Right atrium auricular region (tissue), 2 donors: ENCODE data around the gene FLG2. TPM values are rescaled to one million over a fixed set of nuclear protein-coding genes. Genes with fewer than 3 reads are reported as not detected.

Source experiments
- DNase-seq: peaks from one replicate; pipeline ENCODE4 v3.0.0-alpha.2; 2019; ENCODE audit warnings: low spot score
- H3K27ac ChIP-seq, 2 donors: fragments of 200-600 bp; sonication (generic); 1 replicate in 1 of 2; 2 replicates in 1 of 2; pipeline ENCODE4 v1.5.1; 2016 to 2019
- H3K27me3 ChIP-seq, 2 donors: fragments of 200-600 bp; sonication (generic); one replicate each; pipeline versions ENCODE4 v1.5.1 to v1.6.0; 2017 to 2019
- H3K36me3 ChIP-seq: fragments of 200-600 bp; sonication (generic); one replicate; pipeline ENCODE4 v1.5.1; 2016
- H3K4me1 ChIP-seq, 2 donors: fragments of 200-600 bp; sonication (generic); one replicate each; pipeline versions ENCODE4 v1.5.1 to v1.6.0; 2017 to 2019
- H3K4me3 ChIP-seq, 2 donors: fragments of 200-600 bp; sonication (generic); 1 replicate in 1 of 2; 2 replicates in 1 of 2; pipeline ENCODE4 v1.5.1; 2017 to 2019; ENCODE audit warnings: mild to moderate bottlenecking in 1 of 2, moderate library complexity in 1 of 2
- H3K9me3 ChIP-seq, 2 donors: fragments of 200-600 bp; sonication (generic); one replicate each; pipeline ENCODE4 v1.5.1; 2019
- total RNA-seq, 2 donors: library from RNA; depleted of rRNA; stranded (reverse); fragments of >200 nt; gene quantifications; one replicate each; pipeline ENCODE4 v1.1.0, GENCODE V29; 2016
- TF ChIP-seq, protein P1 (sequence below), 2 donors: fragments of 200-600 bp; sonication (generic); IDR thresholded peaks; one replicate each; pipeline ENCODE4 v1.5.1; 2019; ENCODE audit warnings: antibody characterized with exemption in 2 of 2

FLG2 gene
- total RNA-seq, 2 donors from 2014 or later: not detected

DNA sequence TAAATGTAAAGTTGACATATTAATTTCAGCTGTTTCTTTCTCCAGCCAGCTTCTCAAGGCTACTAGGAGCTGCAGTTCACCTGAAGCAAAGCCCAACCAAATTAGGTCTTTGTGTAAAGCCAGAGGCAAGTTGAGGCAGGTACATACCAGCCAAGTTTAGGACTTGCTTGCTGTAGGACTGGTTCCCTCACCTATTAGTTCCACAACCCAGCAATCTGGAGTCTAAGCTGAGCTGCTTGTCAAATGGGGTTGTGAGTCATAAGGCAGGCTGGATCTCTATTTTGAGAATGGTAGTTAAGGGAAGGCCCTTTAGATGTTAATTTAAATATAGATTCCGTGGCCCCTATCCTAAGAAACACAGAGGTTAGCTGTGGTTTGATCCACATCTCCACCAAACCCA, 7.6 kb upstream of the FLG2 start:
- no peak for DNase-seq
- Histone ChIP-seq H3K4me1 (no peaks in the 10 kb centered on the region), H3K36me3 (no peaks in the 10 kb centered on the region), H3K27me3 (no peaks in the 10 kb centered on the region), H3K9me3 (peaks cover 0 to 9% of the 10 kb centered on the region in 2 donors), H3K4me3 (no peak overlapping the region), H3K27ac (no peak overlapping the region)
- TF ChIP-seq, protein P1, sequence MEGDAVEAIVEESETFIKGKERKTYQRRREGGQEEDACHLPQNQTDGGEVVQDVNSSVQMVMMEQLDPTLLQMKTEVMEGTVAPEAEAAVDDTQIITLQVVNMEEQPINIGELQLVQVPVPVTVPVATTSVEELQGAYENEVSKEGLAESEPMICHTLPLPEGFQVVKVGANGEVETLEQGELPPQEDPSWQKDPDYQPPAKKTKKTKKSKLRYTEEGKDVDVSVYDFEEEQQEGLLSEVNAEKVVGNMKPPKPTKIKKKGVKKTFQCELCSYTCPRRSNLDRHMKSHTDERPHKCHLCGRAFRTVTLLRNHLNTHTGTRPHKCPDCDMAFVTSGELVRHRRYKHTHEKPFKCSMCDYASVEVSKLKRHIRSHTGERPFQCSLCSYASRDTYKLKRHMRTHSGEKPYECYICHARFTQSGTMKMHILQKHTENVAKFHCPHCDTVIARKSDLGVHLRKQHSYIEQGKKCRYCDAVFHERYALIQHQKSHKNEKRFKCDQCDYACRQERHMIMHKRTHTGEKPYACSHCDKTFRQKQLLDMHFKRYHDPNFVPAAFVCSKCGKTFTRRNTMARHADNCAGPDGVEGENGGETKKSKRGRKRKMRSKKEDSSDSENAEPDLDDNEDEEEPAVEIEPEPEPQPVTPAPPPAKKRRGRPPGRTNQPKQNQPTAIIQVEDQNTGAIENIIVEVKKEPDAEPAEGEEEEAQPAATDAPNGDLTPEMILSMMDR (IDR thresholded peaks at IDR 0.05): no peak

DNA sequence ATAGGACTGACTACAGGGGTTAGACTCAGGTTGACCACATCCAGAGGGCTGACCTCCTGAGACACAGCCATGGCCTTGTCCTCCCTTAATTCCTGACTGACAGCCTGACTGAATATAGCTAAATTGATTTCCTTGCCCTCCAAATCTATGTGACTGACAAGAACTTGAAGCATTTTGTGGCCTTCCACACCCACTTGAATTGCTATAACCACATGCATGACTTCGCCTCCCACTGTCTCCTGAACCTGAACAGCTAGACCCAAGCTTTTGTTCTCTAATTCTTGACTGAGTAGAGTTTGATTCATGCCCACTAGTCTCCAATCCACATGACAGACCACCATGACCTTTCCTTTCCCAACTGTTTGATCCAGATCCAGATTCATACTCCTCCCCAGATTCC, 3.1 kb downstream of the FLG2 start:
- Histone ChIP-seq H3K4me3 (no peak overlapping the region), H3K27me3 (no peaks in the 10 kb centered on the region)

DNA sequence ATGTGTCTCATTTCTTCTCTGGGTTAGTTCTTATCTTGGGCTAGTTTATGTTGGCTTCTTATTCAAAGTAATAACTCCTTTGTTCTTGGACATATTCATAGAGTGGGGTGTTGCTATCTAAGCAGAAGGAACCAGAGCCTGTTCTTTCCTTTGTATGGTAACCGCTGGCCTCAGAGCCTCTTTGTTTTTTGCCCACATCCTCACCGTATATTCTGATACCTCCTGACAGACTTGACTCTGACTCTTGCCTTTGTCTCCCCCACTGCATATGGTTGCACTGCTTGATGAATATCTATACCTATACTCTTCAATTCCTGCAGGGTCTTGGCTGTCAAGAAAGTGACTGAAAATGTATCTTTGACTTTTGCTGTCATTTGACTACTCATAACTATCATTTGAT, 10.2 kb downstream of the FLG2 start:
- no peaks in the 10 kb centered on the region for H3K9me3 ChIP-seq
- H3K36me3 ChIP-seq: no peaks in the 10 kb centered on the region
- TF ChIP-seq, protein P1 (IDR thresholded peaks at IDR 0.05): no peak
- H3K4me1 ChIP-seq: no peaks in the 10 kb centered on the region
- H3K4me3 ChIP-seq: no peak overlapping the region
- no peak overlapping the region for H3K27ac ChIP-seq
- DNase-seq: no peak
- no peaks in the 10 kb centered on the region for H3K27me3 ChIP-seq

More for the DNA sequence above, 3.1 kb downstream of the FLG2 start:
- Histone ChIP-seq H3K9me3 (no peaks in the 10 kb centered on the region), H3K36me3 (no peaks in the 10 kb centered on the region), H3K4me1 (no peaks in the 10 kb centered on the region), H3K27ac (no peak overlapping the region)
- TF ChIP-seq, protein P1 (IDR thresholded peaks at IDR 0.05): no peak
- DNase-seq: no peak

DNA sequence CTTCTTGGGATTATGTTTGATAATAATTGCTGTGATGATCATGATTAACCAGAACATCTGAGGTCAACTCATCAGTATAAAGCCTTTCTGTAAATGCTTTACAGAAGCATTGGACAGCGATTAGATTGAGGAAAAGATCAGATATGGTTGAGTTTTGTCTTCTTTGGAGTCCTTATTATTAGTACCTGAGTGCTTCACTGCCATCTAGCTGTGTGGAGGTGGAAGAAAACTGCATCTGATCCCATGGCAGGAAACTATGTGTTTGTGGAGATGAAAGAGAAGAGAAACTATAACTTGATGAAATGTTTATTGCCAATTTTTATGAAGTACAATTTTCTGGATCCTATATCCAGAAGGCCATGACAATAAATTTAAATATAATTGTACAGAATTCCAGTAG, 11.4 kb downstream of the FLG2 start:
- no peak overlapping the region for H3K4me3 ChIP-seq
- H3K27ac ChIP-seq: no peak overlapping the region
- H3K9me3 ChIP-seq: no peaks in the 10 kb centered on the region
- TF ChIP-seq, protein P1 (IDR thresholded peaks at IDR 0.05): no peak
- H3K27me3 ChIP-seq: no peaks in the 10 kb centered on the region
- no peaks in the 10 kb centered on the region for H3K4me1 ChIP-seq
- DNase-seq: no peak
- H3K36me3 ChIP-seq: no peaks in the 10 kb centered on the region

DNA sequence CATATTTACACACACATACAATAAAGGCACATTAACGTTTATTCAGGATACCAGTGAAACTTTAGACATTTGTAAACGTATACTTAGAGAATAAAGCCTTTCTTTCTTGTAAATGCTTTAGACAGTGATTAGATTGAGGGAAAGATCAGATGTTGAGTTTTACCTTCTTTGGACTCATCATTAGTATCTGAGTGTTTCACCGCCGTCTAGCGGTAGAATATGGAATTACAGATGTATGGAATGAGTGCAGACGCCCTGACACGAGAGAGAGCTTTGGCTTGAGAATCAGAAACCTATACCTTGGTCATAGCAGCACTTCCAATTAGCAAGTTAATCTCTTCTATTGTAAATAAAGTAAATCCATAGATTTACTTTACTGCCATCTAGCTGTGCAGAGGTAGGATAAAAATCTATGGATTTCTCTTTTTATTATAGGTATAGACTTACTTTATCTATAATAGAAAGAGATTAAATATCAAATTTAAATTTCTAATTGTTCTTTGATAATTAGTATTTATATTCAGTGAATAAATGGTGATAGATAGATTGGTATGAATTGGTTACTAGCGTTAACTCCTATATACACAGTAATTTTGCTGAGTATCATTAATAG, 12.6 kb downstream of the FLG2 start:
- Histone ChIP-seq H3K27me3 (no peaks in the 10 kb centered on the region), H3K27ac (no peak overlapping the region), H3K4me1 (no peaks in the 10 kb centered on the region), H3K4me3 (no peak overlapping the region), H3K9me3 (no peaks in the 10 kb centered on the region), H3K36me3 (no peaks in the 10 kb centered on the region)
- TF ChIP-seq, protein P1 (IDR thresholded peaks at IDR 0.05): peak; percentile 73 to 80
- DNase-seq: no peak

DNA sequence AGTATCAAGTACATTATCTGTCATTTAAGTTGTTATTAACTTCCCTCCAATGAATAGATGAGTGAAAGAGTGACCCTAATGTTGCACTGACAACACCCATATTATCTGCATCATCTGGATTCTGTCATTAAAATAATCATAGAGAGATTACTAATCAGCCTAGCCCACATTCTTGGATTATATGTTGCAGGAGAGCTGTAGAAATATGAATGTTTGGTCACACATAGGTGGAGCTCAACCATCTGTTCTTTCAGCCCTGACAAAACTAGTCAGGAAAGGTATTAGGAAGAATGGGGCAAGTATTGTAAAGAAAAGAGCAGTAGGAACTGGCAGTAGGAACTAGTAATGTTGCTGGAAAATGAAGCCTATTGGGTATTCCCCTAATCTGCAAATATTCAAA, 15.4 kb downstream of the FLG2 start:
- Histone ChIP-seq H3K27ac (no peak overlapping the region), H3K9me3 (no peaks in the 10 kb centered on the region), H3K4me3 (no peak overlapping the region), H3K36me3 (no peaks in the 10 kb centered on the region), H3K4me1 (no peaks in the 10 kb centered on the region), H3K27me3 (no peaks in the 10 kb centered on the region)
- DNase-seq: no peak
- TF ChIP-seq, protein P1 (IDR thresholded peaks at IDR 0.05): no peak
